OCI-LY3 (cell line): ENCODE measurements around the gene LDB2.

ENCODE experiments used
- H2AFZ ChIP-seq: fragments of 200-600, 300-600 bp; shearing (Covaris generic); 2 replicates; pipeline ENCODE4 v1.6.0; 2014; ENCODE audit warnings: antibody characterized with exemption, low read depth, low read length
- H3K27ac ChIP-seq: fragments of 200-600, 300-600 bp; sonication (generic); 2 replicates; pipeline ENCODE4 v1.5.1; 2014; ENCODE audit warnings: mild to moderate bottlenecking, low read length, moderate library complexity, mixed read lengths
- H3K27me3 ChIP-seq: fragments of 200-600, 300-600 bp; sonication (generic); 2 replicates; pipeline ENCODE4 v1.6.1; 2014; ENCODE audit warnings: low read depth, low read length, mixed read lengths
- H3K36me3 ChIP-seq: fragments of 200-600, 300-600 bp; sonication (generic); replicated peaks from 2 replicates; pipeline ENCODE3; 2014; ENCODE audit warnings: low read depth, low read length, mixed read lengths
- H3K4me1 ChIP-seq: fragments of 300-600, 200-600 bp; sonication (generic); 2 replicates; pipeline ENCODE4 v1.6.1; 2014; ENCODE audit warnings: low read length, mixed read lengths
- H3K4me2 ChIP-seq: fragments of 200-600, 300-600 bp; sonication (generic); 2 replicates; pipeline ENCODE4 v1.6.1; 2014; ENCODE audit warnings: low read length, mixed read lengths
- H3K4me3 ChIP-seq: fragments of 300-600, 200-600 bp; sonication (generic); 2 replicates; pipeline ENCODE4 v1.5.1; 2014; ENCODE audit warnings: antibody characterized with exemption, mild to moderate bottlenecking, low read length, moderate library complexity
- H3K79me2 ChIP-seq: fragments of 300-600, 200-600 bp; shearing (Covaris generic); 2 replicates; pipeline ENCODE4 v1.6.1; 2014; ENCODE audit warnings: mild to moderate bottlenecking, low read length, mixed read lengths
- H3K9ac ChIP-seq: fragments of 300-600, 200-600 bp; shearing (Covaris generic); 2 replicates; pipeline ENCODE4 v1.6.0; 2014; ENCODE audit warnings: mild to moderate bottlenecking, low read length, moderate library complexity
- H3K9me3 ChIP-seq: fragments of 200-600, 300-600 bp; shearing (Covaris generic); 2 replicates; pipeline ENCODE4 v1.6.1; 2014; ENCODE audit warnings: low read length, mixed read lengths; ENCODE audit not compliant: insufficient read depth
- H4K20me1 ChIP-seq: fragments of 200-600, 300-600 bp; sonication (generic); 2 replicates; pipeline ENCODE4 v1.6.1; 2016; ENCODE audit warnings: low read length, mixed read lengths; ENCODE audit not compliant: insufficient read depth
- EZH2phosphoT487 ChIP-seq: fragments of 200-600 bp; shearing (Covaris generic); IDR thresholded peaks from 2 replicates; pipeline ENCODE4 v1.6.1; 2018; ENCODE audit warnings: antibody characterized with exemption, mixed run types, low read depth
- TF ChIP-seq, protein P1 (sequence below): fragments of 200-600, 300-600 bp; sonication (generic); IDR thresholded peaks from 2 replicates; pipeline ENCODE4 v1.5.1; 2014; ENCODE audit warnings: antibody characterized with exemption, low read length, low read depth

Gene LDB2

DNA sequence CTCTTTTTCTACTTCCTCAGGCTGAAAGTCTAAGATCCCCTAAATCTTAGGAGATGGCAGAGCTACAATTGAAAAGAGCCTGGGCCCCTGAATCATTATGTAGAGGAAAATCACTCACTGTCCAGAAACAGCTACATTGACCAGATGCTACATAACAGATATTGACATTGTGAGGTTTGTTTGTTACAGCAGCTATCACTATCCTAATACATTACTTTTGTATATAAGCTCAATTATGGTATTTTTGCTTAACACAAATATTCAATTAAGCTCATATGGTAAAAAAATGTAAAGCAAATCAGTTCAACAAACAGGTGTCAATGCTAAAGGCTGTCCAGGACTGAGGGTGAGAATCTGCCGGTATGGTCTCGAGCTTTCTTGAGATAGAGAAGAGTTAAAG is 89.4 kb downstream of the LDB2 start:
- Histone ChIP-seq H3K9ac (no peak overlapping the region), H3K36me3 (no peaks in the 10 kb centered on the region), H2AFZ (no peak overlapping the region), H3K9me3 (no peaks in the 10 kb centered on the region), H3K4me1 (no peaks in the 10 kb centered on the region), H3K27ac (no peak overlapping the region), H3K79me2 (no peaks in the 10 kb centered on the region), H3K4me3 (no peak overlapping the region), H3K4me2 (no peak overlapping the region), H4K20me1 (no peaks in the 10 kb centered on the region), H3K27me3 (no peaks in the 10 kb centered on the region)
- TF ChIP-seq EZH2phosphoT487: no peak
- TF ChIP-seq, protein P1, sequence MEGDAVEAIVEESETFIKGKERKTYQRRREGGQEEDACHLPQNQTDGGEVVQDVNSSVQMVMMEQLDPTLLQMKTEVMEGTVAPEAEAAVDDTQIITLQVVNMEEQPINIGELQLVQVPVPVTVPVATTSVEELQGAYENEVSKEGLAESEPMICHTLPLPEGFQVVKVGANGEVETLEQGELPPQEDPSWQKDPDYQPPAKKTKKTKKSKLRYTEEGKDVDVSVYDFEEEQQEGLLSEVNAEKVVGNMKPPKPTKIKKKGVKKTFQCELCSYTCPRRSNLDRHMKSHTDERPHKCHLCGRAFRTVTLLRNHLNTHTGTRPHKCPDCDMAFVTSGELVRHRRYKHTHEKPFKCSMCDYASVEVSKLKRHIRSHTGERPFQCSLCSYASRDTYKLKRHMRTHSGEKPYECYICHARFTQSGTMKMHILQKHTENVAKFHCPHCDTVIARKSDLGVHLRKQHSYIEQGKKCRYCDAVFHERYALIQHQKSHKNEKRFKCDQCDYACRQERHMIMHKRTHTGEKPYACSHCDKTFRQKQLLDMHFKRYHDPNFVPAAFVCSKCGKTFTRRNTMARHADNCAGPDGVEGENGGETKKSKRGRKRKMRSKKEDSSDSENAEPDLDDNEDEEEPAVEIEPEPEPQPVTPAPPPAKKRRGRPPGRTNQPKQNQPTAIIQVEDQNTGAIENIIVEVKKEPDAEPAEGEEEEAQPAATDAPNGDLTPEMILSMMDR: no peak

DNA sequence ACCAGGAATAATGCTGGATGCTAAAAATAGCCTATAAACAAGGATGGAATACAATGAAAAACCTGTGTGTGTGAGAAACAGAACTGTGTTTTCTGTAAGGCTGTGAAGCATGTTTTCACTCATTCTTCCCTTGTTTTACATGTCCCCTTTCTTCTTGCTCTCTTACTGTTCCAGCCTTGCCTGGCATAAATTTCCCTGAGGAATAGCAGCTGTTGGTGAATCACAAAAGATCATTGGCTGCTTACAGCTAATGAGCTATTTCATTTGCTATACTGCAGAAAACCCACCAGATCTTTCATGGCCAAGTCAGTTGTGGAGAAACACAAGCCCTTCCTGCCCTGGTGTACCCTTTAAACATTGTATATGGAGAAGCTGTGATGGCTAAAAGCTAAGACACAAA is 91.1 kb downstream of the LDB2 start:
- Histone ChIP-seq H4K20me1 (no peaks in the 10 kb centered on the region), H3K4me2 (no peak overlapping the region)

DNA sequence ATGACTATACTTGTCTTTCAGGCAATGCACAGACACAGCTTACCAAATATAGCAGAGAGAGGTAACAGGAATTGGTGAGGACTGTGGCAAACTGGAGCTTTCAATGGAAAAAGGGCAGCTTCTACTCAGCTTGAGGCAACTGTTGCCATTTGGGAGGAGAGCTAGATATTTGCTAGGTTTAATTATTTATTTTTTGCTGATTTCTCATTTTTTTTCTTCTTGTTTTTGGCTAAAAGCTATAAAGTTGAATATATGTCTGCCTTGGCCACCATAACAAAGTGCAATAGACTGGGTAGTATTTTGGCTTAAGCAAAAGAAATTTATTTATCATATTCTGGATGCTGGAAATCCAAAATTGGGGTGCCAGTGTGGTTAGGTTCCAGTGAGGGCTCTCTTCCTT is 93.9 kb downstream of the LDB2 start:
- H3K27ac ChIP-seq: no peak overlapping the region
- no peaks in the 10 kb centered on the region for H3K9me3 ChIP-seq
- TF ChIP-seq, protein P1: no peak
- no peak for TF ChIP-seq EZH2phosphoT487
- H3K79me2 ChIP-seq: no peaks in the 10 kb centered on the region
- H3K27me3 ChIP-seq: no peaks in the 10 kb centered on the region
- no peak overlapping the region for H2AFZ ChIP-seq
- H3K4me2 ChIP-seq: no peak overlapping the region
- no peaks in the 10 kb centered on the region for H3K36me3 ChIP-seq
- no peaks in the 10 kb centered on the region for H3K4me1 ChIP-seq
- no peak overlapping the region for H3K9ac ChIP-seq
- no peaks in the 10 kb centered on the region for H4K20me1 ChIP-seq
- no peak overlapping the region for H3K4me3 ChIP-seq

More for the DNA sequence above, 91.1 kb downstream of the LDB2 start:
- no peaks in the 10 kb centered on the region for H3K27me3 ChIP-seq
- TF ChIP-seq EZH2phosphoT487: no peak
- TF ChIP-seq, protein P1: no peak
- no peaks in the 10 kb centered on the region for H3K79me2 ChIP-seq
- H2AFZ ChIP-seq: no peak overlapping the region
- H3K27ac ChIP-seq: no peak overlapping the region
- no peak overlapping the region for H3K9ac ChIP-seq
- H3K36me3 ChIP-seq: no peaks in the 10 kb centered on the region
- H3K4me3 ChIP-seq: no peak overlapping the region
- no peaks in the 10 kb centered on the region for H3K9me3 ChIP-seq
- H3K4me1 ChIP-seq: no peaks in the 10 kb centered on the region

DNA sequence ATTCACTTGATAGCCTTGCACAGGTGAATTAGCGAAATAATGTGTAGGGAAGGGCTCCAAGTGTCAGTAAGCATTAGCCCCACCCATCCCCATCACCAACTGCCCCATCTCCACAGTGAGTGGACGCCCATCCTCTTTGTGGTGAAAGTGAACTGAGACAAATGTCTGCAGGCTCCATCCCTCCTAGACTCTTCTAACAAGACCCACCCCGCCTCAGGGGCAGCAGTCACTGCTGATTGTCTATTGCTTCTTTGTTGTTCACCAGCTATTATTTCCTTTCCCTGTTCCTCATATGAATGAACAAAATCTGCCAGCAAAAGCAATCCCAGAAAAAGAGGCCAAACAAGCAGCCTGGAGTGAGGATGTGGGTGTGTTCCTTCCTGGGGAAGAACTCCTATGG is 96.4 kb downstream of the LDB2 start:
- no peak overlapping the region for H2AFZ ChIP-seq
- H3K4me3 ChIP-seq: no peak overlapping the region
- no peaks in the 10 kb centered on the region for H3K79me2 ChIP-seq
- no peaks in the 10 kb centered on the region for H4K20me1 ChIP-seq
- no peaks in the 10 kb centered on the region for H3K9me3 ChIP-seq
- H3K27me3 ChIP-seq: no peaks in the 10 kb centered on the region
- no peak overlapping the region for H3K4me2 ChIP-seq
- no peaks in the 10 kb centered on the region for H3K36me3 ChIP-seq
- TF ChIP-seq, protein P1: no peak
- TF ChIP-seq EZH2phosphoT487: no peak
- no peak overlapping the region for H3K9ac ChIP-seq
- no peaks in the 10 kb centered on the region for H3K4me1 ChIP-seq
- no peak overlapping the region for H3K27ac ChIP-seq
